Naive B cell (primary cell): ENCODE measurements around the gene CYP46A1. TPM values are rescaled to one million over a fixed set of nuclear protein-coding genes. Genes with fewer than 3 reads are reported as not detected.

Experiments used
- ATAC-seq, 2 donors: fragments of 150-1000 bp; cut with Tn5 transposase; 2 replicates each; pipeline ENCODE4 v1.10.0; 2021; ENCODE audit warnings: low read depth in 2 of 2, mild to moderate bottlenecking in 2 of 2, moderate library complexity in 2 of 2
- DNase-seq: peaks from one replicate; pipeline ENCODE4 v3.0.0; 2022
- H3K27ac Mint-ChIP-seq, 6 donors: one replicate each; pipeline ENCODE4 v1.8.0; 2020 to 2022; ENCODE audit warnings: mild to moderate bottlenecking in 6 of 6, mixed read lengths in 6 of 6, moderate library complexity in 5 of 6, inconsistent platforms in 2 of 6
- H3K27me3 Mint-ChIP-seq, 3 donors: one replicate each; pipeline ENCODE4 v1.8.0; 2021 to 2022; ENCODE audit warnings: mixed read lengths in 3 of 3, mild to moderate bottlenecking in 1 of 3
- H3K36me3 Mint-ChIP-seq, 2 donors: one replicate each; pipeline ENCODE4 v1.8.0; 2020 to 2022; ENCODE audit warnings: mixed read lengths in 2 of 2, inconsistent platforms in 1 of 2, mild to moderate bottlenecking in 1 of 2
- H3K4me1 Mint-ChIP-seq, 3 donors: one replicate each; pipeline ENCODE4 v1.8.0; 2020 to 2022; ENCODE audit warnings: mixed read lengths in 3 of 3, inconsistent platforms in 1 of 3, mild to moderate bottlenecking in 1 of 3, moderate library complexity in 1 of 3
- H3K4me3 Mint-ChIP-seq, 8 donors: one replicate each; pipeline ENCODE4 v1.8.0; 2020 to 2022; ENCODE audit warnings: mild to moderate bottlenecking in 8 of 8, mixed read lengths in 8 of 8, moderate library complexity in 8 of 8, inconsistent platforms in 2 of 8
- H3K9me3 Mint-ChIP-seq, 7 donors: one replicate each; pipeline ENCODE4 v1.8.0; 2020 to 2022; ENCODE audit warnings: mixed read lengths in 7 of 7, mild to moderate bottlenecking in 5 of 7, inconsistent platforms in 2 of 7, moderate library complexity in 1 of 7
- polyA plus RNA-seq, 6 donors: library from polyadenylated mRNA; unstranded; fragments of 300-500 nt; fragmentation: Illumina TruSeq; gene quantifications; one replicate each; pipeline ENCODE4 v1.2.3, GENCODE V29; 2021; ENCODE audit warnings: low read depth in 6 of 6

The CYP46A1 gene
- polyA plus RNA-seq, 6 donors from 2014 or later, result not detected

- Mint-ChIP-seq H3K9me3 (no peaks in the 10 kb centered on the region), H3K4me3 (no peak overlapping the region), H3K4me1 (peaks cover 2 to 5% (median 3%) of the 10 kb centered on the region in 3 donors), H3K36me3 (peaks cover 0 to under 1% of the 10 kb centered on the region in 2 donors), H3K27me3 (peaks cover 9 to 85% (median 51%) of the 10 kb centered on the region in 3 donors), H3K27ac (no peak overlapping the region)
- ATAC-seq (no peak), DNase-seq (no peak)
These were observed 44.3 kb downstream of the CYP46A1 start for GRCh38 chr14:99728231-99728920.

- ATAC-seq (no peak), DNase-seq (no peak)
- H3K36me3 Mint-ChIP-seq, result peaks cover 0 to 6% of the 10 kb centered on the region in 2 donors
- H3K4me1 Mint-ChIP-seq, result peaks cover 3 to 5% (median 4%) of the 10 kb centered on the region in 3 donors
- H3K4me3 Mint-ChIP-seq, result no peak overlapping the region
- H3K27ac Mint-ChIP-seq, result no peak overlapping the region
- H3K27me3 Mint-ChIP-seq, result peaks cover 9 to 89% (median 57%) of the 10 kb centered on the region in 3 donors
- no peaks in the 10 kb centered on the region for H3K9me3 Mint-ChIP-seq
These were observed 44.9 kb downstream of the CYP46A1 start for GRCh38 chr14:99728981-99729451.

- Mint-ChIP-seq H3K27me3 (peaks cover 10 to 85% (median 63%) of the 10 kb centered on the region in 3 donors), H3K4me3 (peak overlapping the region in 5 of 8 donors; percentile 22 to 50 (median 45)), H3K27ac (no peak overlapping the region), H3K9me3 (no peaks in the 10 kb centered on the region), H3K36me3 (peaks cover 0 to 6% of the 10 kb centered on the region in 2 donors), H3K4me1 (peaks cover 3 to 5% (median 4%) of the 10 kb centered on the region in 3 donors)
- DNase-seq (peak; percentile 29), ATAC-seq (peak; percentile 52)
These were observed 46.1 kb downstream of the CYP46A1 start for GRCh38 chr14:99729991-99730875.

- Mint-ChIP-seq H3K27me3 (peaks cover 17 to 85% (median 63%) of the 10 kb centered on the region in 3 donors), H3K4me3 (peak overlapping the region in 5 of 8 donors; percentile 22 to 50 (median 45)), H3K36me3 (peaks cover 0 to 6% of the 10 kb centered on the region in 2 donors), H3K4me1 (peaks cover 3 to 5% (median 4%) of the 10 kb centered on the region in 3 donors), H3K27ac (no peak overlapping the region), H3K9me3 (no peaks in the 10 kb centered on the region)
- no peak for DNase-seq
- ATAC-seq, result no peak
These were observed 46.9 kb downstream of the CYP46A1 start for GRCh38 chr14:99730876-99731546.

- no peaks in the 10 kb centered on the region for H3K9me3 Mint-ChIP-seq
- H3K27me3 Mint-ChIP-seq, result peaks cover 20 to 86% (median 62%) of the 10 kb centered on the region in 3 donors
- DNase-seq, result no peak
- no peak overlapping the region for H3K27ac Mint-ChIP-seq
- H3K36me3 Mint-ChIP-seq, result peaks cover 0 to 6% of the 10 kb centered on the region in 2 donors
- H3K4me1 Mint-ChIP-seq, result peaks cover 3 to 6% (median 4%) of the 10 kb centered on the region in 3 donors
- H3K4me3 Mint-ChIP-seq, result no peak overlapping the region
- ATAC-seq, result no peak
These were observed 47.7 kb downstream of the CYP46A1 start for GRCh38 chr14:99731547-99732435.

GRCh38 chr14:99732436-99733210, 48.5 kb downstream of the CYP46A1 start:
- peaks cover 3 to 13% (median 7%) of the 10 kb centered on the region in 3 donors for H3K4me1 Mint-ChIP-seq
- H3K4me3 Mint-ChIP-seq, result no peak overlapping the region
- no peak for DNase-seq
- H3K27ac Mint-ChIP-seq, result peak overlapping the region in 1 of 6 donors; percentile 18
- peaks cover 0 to 6% of the 10 kb centered on the region in 2 donors for H3K36me3 Mint-ChIP-seq
- H3K9me3 Mint-ChIP-seq, result no peaks in the 10 kb centered on the region
- peaks cover 24 to 84% (median 60%) of the 10 kb centered on the region in 3 donors for H3K27me3 Mint-ChIP-seq
- no peak for ATAC-seq

GRCh38 chr14:99733211-99733539, 49.1 kb downstream of the CYP46A1 start:
- peaks cover 24 to 79% (median 58%) of the 10 kb centered on the region in 3 donors for H3K27me3 Mint-ChIP-seq
- H3K36me3 Mint-ChIP-seq, result peaks cover 0 to 6% of the 10 kb centered on the region in 2 donors
- H3K27ac Mint-ChIP-seq, result no peak overlapping the region
- ATAC-seq, result no peak
- no peak overlapping the region for H3K4me3 Mint-ChIP-seq
- H3K4me1 Mint-ChIP-seq, result peaks cover 3 to 13% (median 7%) of the 10 kb centered on the region in 3 donors
- no peaks in the 10 kb centered on the region for H3K9me3 Mint-ChIP-seq
- DNase-seq, result no peak

- H3K27ac Mint-ChIP-seq, result no peak overlapping the region
- peaks cover 0 to 6% of the 10 kb centered on the region in 2 donors for H3K36me3 Mint-ChIP-seq
- ATAC-seq (no peak), DNase-seq (no peak)
- H3K4me1 Mint-ChIP-seq, result peaks cover 3 to 13% (median 7%) of the 10 kb centered on the region in 3 donors
- peaks cover 25 to 77% (median 56%) of the 10 kb centered on the region in 3 donors for H3K27me3 Mint-ChIP-seq
- no peaks in the 10 kb centered on the region for H3K9me3 Mint-ChIP-seq
- H3K4me3 Mint-ChIP-seq, result no peak overlapping the region
These were observed 49.7 kb downstream of the CYP46A1 start for GRCh38 chr14:99733540-99734405.

- H3K36me3 Mint-ChIP-seq, result peaks cover 0 to 6% of the 10 kb centered on the region in 2 donors
- H3K4me1 Mint-ChIP-seq, result peaks cover 3 to 13% (median 7%) of the 10 kb centered on the region in 3 donors
- no peak overlapping the region for H3K27ac Mint-ChIP-seq
- H3K27me3 Mint-ChIP-seq, result peaks cover 32 to 77% (median 56%) of the 10 kb centered on the region in 3 donors
- ATAC-seq (no peak), DNase-seq (no peak)
- no peak overlapping the region for H3K4me3 Mint-ChIP-seq
- no peaks in the 10 kb centered on the region for H3K9me3 Mint-ChIP-seq
These were observed 50.4 kb downstream of the CYP46A1 start for GRCh38 chr14:99734406-99735051.

GRCh38 chr14:99735189-99736135, 51.4 kb downstream of the CYP46A1 start:
- peaks cover 0 to 6% of the 10 kb centered on the region in 2 donors for H3K36me3 Mint-ChIP-seq
- no peak overlapping the region for H3K4me3 Mint-ChIP-seq
- H3K9me3 Mint-ChIP-seq, result no peaks in the 10 kb centered on the region
- peaks cover 39 to 82% (median 65%) of the 10 kb centered on the region in 3 donors for H3K27me3 Mint-ChIP-seq
- DNase-seq (no peak), ATAC-seq (no peak)
- no peak overlapping the region for H3K27ac Mint-ChIP-seq
- peaks cover 3 to 12% (median 7%) of the 10 kb centered on the region in 3 donors for H3K4me1 Mint-ChIP-seq
